Measurements from ENCODE around the gene KCNJ6. TPM values are rescaled to one million over a fixed set of nuclear protein-coding genes. Genes with fewer than 3 reads are reported as not detected.

KCNJ6 gene
- total RNA-seq, 1 donor = under 0.01 TPM

GRCh38 chr21:37878946-37879660 lies 37.2 kb downstream of the KCNJ6 start:
- Histone ChIP-seq H3K27me3 (ENCODE audit: insufficient read depth, low read length) (no peaks in the 10 kb centered on the region), H3K9me3 (ENCODE audit: low read depth, low read length) (no peaks in the 10 kb centered on the region), H3K4me1 (ENCODE audit: insufficient read depth, low read length) (no peaks in the 10 kb centered on the region), H3K4me3 (ENCODE audit: low read length) (no peak overlapping the region)

- no peaks in the 10 kb centered on the region for H3K9me3 ChIP-seq (ENCODE audit: low read depth, low read length)
- H3K4me1 ChIP-seq (ENCODE audit: insufficient read depth, low read length) = no peaks in the 10 kb centered on the region
- H3K4me3 ChIP-seq (ENCODE audit: low read length) = no peak overlapping the region
- H3K27me3 ChIP-seq (ENCODE audit: insufficient read depth, low read length) = no peaks in the 10 kb centered on the region
Measured at GRCh38 chr21:37877888-37878684, 38.2 kb downstream of the KCNJ6 start.

GRCh38 chr21:37877171-37877570 lies 39.1 kb downstream of the KCNJ6 start:
- no peaks in the 10 kb centered on the region for H3K27me3 ChIP-seq (ENCODE audit: insufficient read depth, low read length)
- no peaks in the 10 kb centered on the region for H3K4me1 ChIP-seq (ENCODE audit: insufficient read depth, low read length)
- H3K9me3 ChIP-seq (ENCODE audit: low read depth, low read length) = no peaks in the 10 kb centered on the region
- no peak overlapping the region for H3K4me3 ChIP-seq (ENCODE audit: low read length)

- Histone ChIP-seq H3K27me3 (ENCODE audit: insufficient read depth, low read length) (no peaks in the 10 kb centered on the region), H3K4me1 (ENCODE audit: insufficient read depth, low read length) (no peaks in the 10 kb centered on the region), H3K4me3 (ENCODE audit: low read length) (no peak overlapping the region), H3K9me3 (ENCODE audit: low read depth, low read length) (no peaks in the 10 kb centered on the region)
Measured at GRCh38 chr21:37876561-37876960, 39.7 kb downstream of the KCNJ6 start.

GRCh38 chr21:37874904-37875780 lies 41.1 kb downstream of the KCNJ6 start:
- no peak overlapping the region for H3K4me3 ChIP-seq (ENCODE audit: low read length)
- no peaks in the 10 kb centered on the region for H3K27me3 ChIP-seq (ENCODE audit: insufficient read depth, low read length)
- H3K9me3 ChIP-seq (ENCODE audit: low read depth, low read length) = no peaks in the 10 kb centered on the region
- H3K4me1 ChIP-seq (ENCODE audit: insufficient read depth, low read length) = no peaks in the 10 kb centered on the region

- no peaks in the 10 kb centered on the region for H3K27me3 ChIP-seq (ENCODE audit: insufficient read depth, low read length)
- no peaks in the 10 kb centered on the region for H3K4me1 ChIP-seq (ENCODE audit: insufficient read depth, low read length)
- H3K4me3 ChIP-seq (ENCODE audit: low read length) = no peak overlapping the region
- no peaks in the 10 kb centered on the region for H3K9me3 ChIP-seq (ENCODE audit: low read depth, low read length)
Measured at GRCh38 chr21:37874481-37874880, 41.8 kb downstream of the KCNJ6 start.

- Histone ChIP-seq H3K4me1 (ENCODE audit: insufficient read depth, low read length) (no peaks in the 10 kb centered on the region), H3K4me3 (ENCODE audit: low read length) (no peak overlapping the region), H3K27me3 (ENCODE audit: insufficient read depth, low read length) (no peaks in the 10 kb centered on the region), H3K9me3 (ENCODE audit: low read depth, low read length) (no peaks in the 10 kb centered on the region)
Measured at GRCh38 chr21:37873655-37874054, 42.6 kb downstream of the KCNJ6 start.

- peaks cover 4% of the 10 kb centered on the region for H3K4me1 ChIP-seq (ENCODE audit: insufficient read depth, low read length)
Measured at GRCh38 chr21:37871121-37871862, 45.0 kb downstream of the KCNJ6 start.

GRCh38 chr21:37870221-37870620 lies 46.0 kb downstream of the KCNJ6 start:
- Histone ChIP-seq H3K27me3 (ENCODE audit: insufficient read depth, low read length) (no peaks in the 10 kb centered on the region), H3K4me3 (ENCODE audit: low read length) (no peak overlapping the region), H3K4me1 (ENCODE audit: insufficient read depth, low read length) (peaks cover 15% of the 10 kb centered on the region), H3K9me3 (ENCODE audit: low read depth, low read length) (no peaks in the 10 kb centered on the region)

More at GRCh38 chr21:37871121-37871862, 45.0 kb downstream of the KCNJ6 start:
- Histone ChIP-seq H3K27me3 (ENCODE audit: insufficient read depth, low read length) (no peaks in the 10 kb centered on the region), H3K4me3 (ENCODE audit: low read length) (no peak overlapping the region), H3K9me3 (ENCODE audit: low read depth, low read length) (no peaks in the 10 kb centered on the region)

- H3K4me3 ChIP-seq (ENCODE audit: low read length) = no peak overlapping the region
- no peaks in the 10 kb centered on the region for H3K27me3 ChIP-seq (ENCODE audit: insufficient read depth, low read length)
- peaks cover 20% of the 10 kb centered on the region for H3K4me1 ChIP-seq (ENCODE audit: insufficient read depth, low read length)
- H3K9me3 ChIP-seq (ENCODE audit: low read depth, low read length) = no peaks in the 10 kb centered on the region
Measured at GRCh38 chr21:37869661-37870060, 46.6 kb downstream of the KCNJ6 start.

- H3K4me1 ChIP-seq (ENCODE audit: insufficient read depth, low read length) = peaks cover 30% of the 10 kb centered on the region
- no peak overlapping the region for H3K4me3 ChIP-seq (ENCODE audit: low read length)
- H3K9me3 ChIP-seq (ENCODE audit: low read depth, low read length) = no peaks in the 10 kb centered on the region
- no peaks in the 10 kb centered on the region for H3K27me3 ChIP-seq (ENCODE audit: insufficient read depth, low read length)
Measured at GRCh38 chr21:37868446-37869295, 47.6 kb downstream of the KCNJ6 start.

GRCh38 chr21:37866027-37866426 lies 50.2 kb downstream of the KCNJ6 start:
- Histone ChIP-seq H3K4me3 (ENCODE audit: low read length) (no peak overlapping the region), H3K4me1 (ENCODE audit: insufficient read depth, low read length) (peaks cover 42% of the 10 kb centered on the region), H3K9me3 (ENCODE audit: low read depth, low read length) (no peaks in the 10 kb centered on the region), H3K27me3 (ENCODE audit: insufficient read depth, low read length) (no peaks in the 10 kb centered on the region)

- H3K4me1 ChIP-seq (ENCODE audit: insufficient read depth, low read length) = peaks cover 42% of the 10 kb centered on the region
- no peak overlapping the region for H3K4me3 ChIP-seq (ENCODE audit: low read length)
- H3K9me3 ChIP-seq (ENCODE audit: low read depth, low read length) = no peaks in the 10 kb centered on the region
- no peaks in the 10 kb centered on the region for H3K27me3 ChIP-seq (ENCODE audit: insufficient read depth, low read length)
Measured at GRCh38 chr21:37865156-37865555, 51.1 kb downstream of the KCNJ6 start.

GRCh38 chr21:37863842-37864241 lies 52.4 kb downstream of the KCNJ6 start:
- peaks cover 42% of the 10 kb centered on the region for H3K4me1 ChIP-seq (ENCODE audit: insufficient read depth, low read length)
- H3K9me3 ChIP-seq (ENCODE audit: low read depth, low read length) = no peaks in the 10 kb centered on the region
- no peak overlapping the region for H3K4me3 ChIP-seq (ENCODE audit: low read length)
- H3K27me3 ChIP-seq (ENCODE audit: insufficient read depth, low read length) = no peaks in the 10 kb centered on the region
